GM21619 (cell line): ENCODE data around the gene MZT1.
"Not testable (repeated sequence)": the region's sequence is repeated elsewhere in the genome, so short reads cannot be mapped to it uniquely, and the experiment has no call there.

Experiments used
- ATAC-seq: cut with Tn5 transposase; IDR thresholded peaks from one replicate; pipeline ENCODE4 v1.9.1; 2021; ENCODE audit not compliant: unreplicated experiment

Gene MZT1, protein sequence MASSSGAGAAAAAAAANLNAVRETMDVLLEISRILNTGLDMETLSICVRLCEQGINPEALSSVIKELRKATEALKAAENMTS

DNA sequence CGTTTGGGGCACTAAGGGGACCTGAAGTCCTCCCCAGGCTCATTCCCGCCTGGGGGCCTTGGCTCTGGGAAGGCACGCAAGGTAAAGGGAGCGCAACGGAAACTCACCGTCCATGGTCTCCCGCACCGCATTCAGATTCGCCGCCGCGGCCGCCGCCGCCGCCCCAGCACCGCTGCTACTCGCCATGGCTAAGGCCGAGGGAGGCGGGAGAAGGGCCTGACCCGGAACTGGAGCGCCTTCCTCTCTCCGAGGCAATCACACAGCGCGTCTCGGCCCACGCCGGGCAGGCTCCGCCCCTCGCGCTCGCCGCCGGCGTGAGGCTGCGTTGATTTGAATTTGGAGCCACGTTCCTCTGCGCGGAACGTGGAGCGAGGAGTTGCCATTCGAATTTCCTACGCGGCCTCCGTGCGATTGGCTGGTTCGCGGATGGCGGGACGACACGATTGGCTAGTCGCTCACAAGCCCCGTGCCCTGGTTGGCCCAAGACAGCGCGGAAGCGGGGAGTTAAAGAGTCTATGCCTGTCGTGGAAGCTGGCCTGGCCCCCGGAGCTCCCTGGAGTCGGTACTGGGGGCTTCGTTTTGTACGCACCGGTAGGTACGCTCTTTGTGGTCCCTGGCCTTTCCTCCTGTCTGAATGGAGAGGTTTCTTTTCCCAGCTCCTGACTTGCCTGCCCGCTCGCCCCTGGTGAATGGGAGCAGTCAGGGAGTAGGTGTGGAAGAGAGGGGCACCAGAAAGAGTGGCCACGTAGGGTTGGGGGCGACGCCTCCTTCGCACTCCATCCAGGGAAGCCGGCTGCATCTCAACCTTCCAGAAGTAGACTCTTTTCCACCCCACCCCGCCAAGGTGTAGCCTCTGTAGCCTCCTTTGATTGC, at the start of gene MZT1, which contains the start of gene BORA:
TSS of gene MZT1 (minus strand) at position 213 of the 873 bp plus-strand sequence. CDS start at position 186, 27 bp downstream.
TSS of gene BORA (plus strand) at position 507 of the 873 bp plus-strand sequence. CDS start 1,018 bp downstream, outside the sequence.
- peak; percentile 93 for ATAC-seq

DNA sequence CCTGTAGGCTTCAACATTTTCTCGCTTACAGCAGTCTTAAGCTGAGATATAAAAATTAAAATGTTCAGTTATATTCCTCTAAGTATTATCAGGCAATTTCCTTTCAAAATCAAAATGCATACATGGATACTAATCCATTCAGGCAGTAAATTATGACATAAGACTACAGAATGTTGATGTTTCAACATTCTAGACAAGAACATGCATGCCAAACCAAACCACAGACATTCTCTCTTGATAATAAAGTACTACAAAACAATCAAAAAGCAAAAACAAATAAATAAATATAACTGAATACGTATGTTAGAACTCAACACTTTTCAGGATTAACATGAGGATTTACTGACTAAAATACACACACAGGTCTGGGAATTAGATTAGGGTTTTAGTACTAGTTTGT, 46.6 kb upstream of the MZT1 start:
- no peak for ATAC-seq

DNA sequence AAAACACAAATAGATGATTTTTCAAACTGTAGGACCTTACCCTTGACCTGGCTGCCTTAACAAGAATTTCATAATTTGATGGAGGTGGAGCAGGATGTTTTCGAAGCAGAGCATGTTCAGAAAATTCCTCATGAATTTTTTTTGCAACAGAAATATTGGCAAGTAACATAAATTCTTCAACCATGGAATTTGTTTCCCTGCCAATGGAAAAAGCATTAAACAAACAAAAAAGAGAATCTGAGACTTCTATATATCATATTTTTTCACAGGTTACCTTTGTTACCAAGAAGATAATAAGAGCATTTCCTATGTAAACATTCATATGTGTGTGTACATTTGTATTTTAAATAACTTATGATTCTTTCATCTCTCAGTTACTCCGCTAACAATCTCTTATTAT, 36.0 kb upstream of the MZT1 start:
- no peak for ATAC-seq

DNA sequence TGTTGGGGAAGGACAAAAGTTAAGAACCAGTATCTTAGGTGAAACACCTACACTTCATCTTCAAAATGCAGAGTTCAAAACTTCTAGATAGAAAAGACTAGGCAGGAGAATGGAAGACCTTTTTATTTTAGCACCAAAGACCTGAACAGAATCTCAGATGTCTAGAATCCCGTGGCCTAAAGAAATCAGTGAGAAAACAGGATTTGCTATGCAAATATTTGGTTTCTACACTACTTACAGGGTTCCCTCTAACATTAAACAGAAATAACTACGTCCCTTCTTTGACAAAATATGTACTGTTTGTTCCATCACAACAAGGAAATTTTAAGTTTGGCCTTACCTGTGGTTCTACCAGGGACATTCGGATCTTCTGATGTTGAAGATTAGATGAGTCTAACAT, 32.8 kb upstream of the MZT1 start:
- no peak for ATAC-seq

DNA sequence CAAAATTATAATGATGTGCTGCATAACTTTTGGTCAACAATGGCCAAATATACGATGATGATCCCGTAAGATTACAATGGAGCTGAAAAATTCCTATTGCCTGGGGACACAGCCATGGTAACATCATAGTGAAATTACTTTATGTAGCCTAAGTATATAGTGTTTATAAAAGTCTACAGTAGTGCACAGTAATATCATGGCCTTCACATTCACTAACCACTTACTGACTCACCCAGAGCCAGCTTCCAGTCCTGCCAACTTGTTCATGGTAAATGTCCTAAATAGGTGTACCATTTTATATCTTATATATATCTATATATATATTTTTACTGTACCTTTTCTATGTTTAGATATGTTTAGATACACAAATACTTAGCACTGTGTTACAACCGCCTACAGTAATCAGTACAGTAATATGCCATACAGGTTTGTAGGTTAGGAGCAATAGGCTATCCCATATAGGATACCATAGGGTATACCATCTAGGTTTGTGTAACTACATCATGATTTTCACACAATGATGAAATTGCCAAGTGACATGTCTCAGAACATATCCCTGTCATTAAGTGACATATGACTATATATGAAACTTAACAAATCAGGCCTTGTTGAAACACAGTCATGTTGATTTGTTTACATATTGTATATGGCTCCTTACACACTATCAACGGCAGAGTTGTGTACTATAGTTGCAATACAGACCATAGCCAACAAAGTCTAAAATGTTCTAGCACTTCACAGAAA, 30.5 kb upstream of the MZT1 start:
- no peak for ATAC-seq

DNA sequence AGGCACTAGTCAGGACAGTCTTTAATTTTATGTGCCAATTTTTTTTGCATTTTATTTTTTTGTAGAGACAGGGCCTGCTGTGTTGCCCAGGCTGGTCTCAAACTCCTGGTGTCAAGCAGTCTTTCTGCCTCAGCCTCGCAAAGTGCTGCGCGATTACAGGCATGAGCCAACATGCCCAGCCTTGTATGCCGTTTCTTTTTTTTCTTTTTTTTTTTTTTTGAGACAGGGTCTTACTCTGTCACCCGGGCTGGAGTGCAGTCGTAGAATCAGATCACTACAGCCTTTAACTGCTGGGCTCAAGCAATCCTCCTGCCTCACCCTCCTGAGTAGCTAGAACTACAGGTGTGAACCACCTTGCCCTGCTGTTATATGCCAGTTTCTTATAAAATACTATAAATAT, 26.7 kb upstream of the MZT1 start:
- no peak for ATAC-seq

DNA sequence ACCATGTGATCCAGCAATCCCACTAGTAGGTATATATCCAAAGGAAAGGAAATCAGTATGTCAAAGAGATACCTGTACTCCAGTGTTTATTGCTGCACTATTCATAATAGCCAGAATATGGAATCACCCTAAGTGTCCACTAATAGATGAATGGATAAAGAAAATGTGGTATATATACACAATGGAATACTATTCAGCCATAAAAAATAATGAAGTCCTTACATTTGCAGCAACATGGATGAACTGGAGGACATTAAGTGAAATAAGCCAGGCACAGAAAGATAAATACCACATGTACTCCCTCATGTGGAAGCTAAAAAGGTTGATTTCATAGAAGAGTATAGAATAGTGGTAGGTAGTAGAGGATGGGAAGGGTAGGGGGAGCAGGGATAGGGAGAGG, 23.8 kb upstream of the MZT1 start:
- no peak for ATAC-seq

DNA sequence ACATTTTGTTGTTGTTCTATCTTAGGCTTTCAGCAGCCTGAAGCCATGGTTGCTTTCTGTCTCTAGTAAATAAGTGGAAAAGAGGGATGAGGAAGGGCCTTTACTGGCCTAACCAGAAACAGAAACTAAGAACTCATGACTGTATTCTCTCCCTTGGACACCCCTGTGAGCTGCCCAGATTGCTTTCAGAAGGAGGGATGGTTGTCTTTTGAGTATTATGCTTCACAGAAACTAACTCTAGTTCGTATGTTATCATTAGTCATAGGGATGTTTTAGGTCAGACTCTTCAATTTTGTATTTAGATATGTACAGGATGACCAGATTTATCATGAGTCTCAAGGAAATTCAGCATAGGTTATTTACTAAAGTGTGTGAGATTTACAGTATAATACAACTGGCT, 17.8 kb upstream of the MZT1 start:
- ATAC-seq = peak; percentile 56

DNA sequence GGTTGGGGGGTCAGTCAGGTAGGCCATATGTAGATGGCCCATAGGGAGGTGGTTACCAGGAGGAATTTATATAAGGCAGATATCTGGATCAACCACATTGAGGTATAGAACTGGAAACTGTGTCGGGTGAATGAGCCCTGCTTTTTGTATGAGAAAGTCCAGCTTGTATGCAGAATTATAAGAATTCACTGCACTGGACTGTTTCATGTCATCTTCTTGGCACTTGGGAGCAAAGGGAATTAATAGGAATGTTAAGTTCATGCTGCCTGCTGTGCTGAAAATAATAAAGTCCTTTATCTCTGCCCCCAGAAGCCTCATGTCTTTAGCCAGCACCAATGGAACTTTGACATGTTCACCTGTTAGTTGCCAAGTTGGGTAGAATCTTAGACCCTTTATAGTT, 12.6 kb upstream of the MZT1 start:
- no peak for ATAC-seq

DNA sequence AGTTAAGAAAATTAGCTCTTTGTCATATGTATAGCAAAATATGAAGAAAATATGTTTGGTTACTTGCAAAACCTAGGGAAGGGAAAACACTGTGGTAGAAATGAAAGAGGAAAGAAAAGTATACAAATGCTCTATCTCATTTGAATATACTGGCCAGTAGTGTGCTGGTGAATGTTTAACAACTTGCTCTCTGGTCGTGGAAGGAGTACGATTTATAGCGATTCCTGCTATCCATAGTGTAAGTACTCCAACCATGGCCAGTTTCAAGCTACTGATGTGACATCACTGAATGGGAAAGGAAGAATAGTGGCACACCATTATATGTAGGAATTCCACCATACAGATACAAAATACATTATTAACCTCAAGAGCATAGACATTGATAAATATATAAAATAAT, 9.6 kb upstream of the MZT1 start:
- no peak for ATAC-seq

DNA sequence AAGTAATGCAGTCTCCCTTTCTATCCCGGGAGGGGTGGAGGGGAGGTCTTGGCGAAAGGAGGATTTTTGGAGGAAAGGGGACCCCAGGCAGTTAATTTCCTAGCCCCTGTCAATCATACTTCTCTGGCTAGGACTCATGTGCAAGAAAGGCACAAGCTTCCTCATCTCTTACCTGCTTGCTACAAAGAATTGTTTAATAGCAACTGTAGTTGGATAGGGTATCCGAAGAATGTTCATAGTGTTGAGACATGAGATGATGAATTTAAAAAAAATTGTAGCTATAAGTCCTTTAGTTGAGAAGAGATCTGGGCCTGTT, 819 bp upstream of the MZT1 start:
- ATAC-seq = no peak

DNA sequence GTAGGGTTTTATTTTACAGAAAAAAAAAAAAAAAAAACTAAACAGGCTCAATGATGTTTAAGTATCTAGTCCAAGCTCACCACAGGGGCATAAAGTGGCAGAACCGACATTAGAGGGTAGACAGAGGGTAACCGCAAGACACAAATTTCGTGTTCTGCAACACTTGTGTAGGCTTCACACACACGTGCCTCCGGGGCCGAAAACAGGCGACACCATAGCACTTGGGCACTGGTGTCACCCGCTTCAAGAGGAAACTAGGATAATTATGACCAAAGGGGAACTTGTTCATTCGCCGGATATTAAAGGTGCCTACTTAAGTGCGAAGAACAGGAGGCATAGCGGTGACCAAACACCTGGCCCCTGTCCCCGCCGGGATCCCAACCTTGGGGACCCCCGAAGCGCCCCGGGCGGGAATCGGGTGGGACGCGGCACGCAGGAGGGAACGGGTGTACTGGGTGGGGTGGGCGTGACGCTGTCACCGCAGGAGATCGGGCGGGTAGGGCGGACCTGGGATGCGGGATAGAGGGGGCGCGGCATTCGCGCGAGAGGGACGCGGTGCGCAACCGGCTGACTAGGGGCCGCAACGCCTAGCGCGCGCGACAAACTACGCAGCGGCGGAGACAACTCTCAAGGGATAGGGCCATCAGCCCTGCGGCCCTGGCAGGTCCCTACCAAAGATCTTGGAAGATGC, 558 bp downstream of the MZT1 start:
- ATAC-seq = peak; percentile 24

DNA sequence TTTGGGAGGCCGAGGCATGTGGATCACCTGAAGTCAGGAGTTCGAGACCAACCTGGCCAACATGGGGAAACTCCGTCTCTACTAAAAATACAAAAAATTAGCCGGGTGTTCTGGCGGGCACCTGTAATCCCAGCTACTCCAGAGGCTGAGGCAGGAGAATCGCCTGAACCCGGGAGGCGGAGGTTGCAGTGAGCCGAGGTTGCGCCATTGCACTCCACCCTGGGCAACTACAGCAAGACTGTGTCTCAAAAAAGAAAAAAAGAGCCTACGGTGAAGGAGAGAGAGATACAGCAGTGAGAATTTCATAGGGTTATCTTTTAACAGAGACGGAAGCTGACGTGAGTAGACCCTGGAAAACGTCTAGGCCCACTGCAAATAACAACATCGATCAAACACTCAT, 1.2 kb downstream of the MZT1 start:
- ATAC-seq = not testable (repeated sequence)

DNA sequence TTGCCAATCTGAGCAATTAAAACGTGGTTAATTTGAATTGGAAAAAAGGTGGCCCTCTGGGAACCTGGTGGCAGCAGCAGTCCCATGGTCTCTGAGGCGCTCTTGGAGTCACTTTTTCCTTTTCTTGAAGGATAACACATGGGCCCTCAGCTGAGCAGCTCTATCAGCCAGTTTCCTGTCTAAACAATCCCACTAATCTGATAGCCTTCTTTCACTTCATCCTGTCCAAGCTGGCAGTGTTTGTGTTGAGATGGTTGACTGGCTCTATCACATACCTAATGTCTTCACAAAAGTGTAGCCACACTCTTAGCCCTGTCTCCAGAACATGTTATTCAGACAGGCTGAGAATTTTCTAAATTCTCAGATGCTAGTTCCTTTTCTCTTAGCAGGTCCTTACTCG, 10.7 kb downstream of the MZT1 start:
- no peak for ATAC-seq

DNA sequence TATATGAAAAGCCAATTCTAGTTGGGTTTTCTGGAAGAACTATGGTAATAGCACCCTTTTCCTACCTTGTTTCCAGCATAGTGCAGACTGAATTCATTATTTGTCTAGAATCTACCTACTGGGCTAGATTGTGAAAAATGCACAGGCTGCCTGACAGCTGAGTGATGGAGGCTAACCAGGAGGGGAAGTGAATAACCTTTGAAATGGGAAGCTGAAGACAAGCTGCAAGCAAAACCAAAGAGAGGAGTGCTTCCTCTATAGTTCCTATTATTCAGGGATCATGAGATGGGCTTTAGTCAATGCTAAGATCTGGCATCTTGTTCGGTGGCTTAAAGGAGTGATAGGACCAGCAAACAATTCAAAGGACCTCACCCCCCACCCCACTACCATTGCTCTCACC, 26.9 kb downstream of the MZT1 start:
- no peak for ATAC-seq

DNA sequence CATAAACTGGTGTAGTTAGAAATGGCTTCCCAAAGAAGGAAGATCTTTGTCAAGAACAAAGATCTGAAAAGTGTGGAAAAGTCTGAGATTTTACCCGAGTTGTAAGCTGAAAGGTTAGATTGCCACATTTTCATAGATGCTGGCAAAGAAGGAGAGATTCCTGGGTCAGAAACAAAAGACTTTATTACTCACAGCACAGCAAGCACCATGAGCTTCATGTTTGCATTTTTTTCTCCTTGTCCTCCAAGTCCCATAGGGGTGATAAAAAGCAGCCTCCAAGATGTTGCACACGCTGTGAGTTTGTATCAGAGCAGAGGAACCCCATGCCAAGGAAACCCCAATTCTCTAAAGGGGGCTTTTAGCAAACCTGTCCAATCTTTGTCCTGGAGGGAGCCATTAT, 29.3 kb downstream of the MZT1 start:
- no peak for ATAC-seq

DNA sequence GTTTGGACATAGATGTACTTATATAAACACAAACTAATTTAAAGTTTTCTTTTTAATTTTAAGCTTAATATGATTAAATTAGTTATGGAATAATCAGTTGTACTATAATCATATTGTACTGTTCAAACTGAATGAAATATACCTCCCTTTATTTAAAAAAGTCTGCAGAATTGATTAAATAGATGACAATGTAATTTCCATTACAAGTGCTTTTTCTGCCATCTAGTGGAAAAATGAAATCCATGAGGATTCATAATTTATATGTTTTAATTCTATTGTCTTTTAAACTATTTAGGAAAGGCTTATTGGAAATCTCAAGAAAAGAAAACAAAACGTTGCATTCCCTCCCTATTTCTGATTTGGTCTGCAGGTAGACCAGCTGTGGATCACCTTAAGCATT, 30.9 kb downstream of the MZT1 start:
- ATAC-seq = no peak

DNA sequence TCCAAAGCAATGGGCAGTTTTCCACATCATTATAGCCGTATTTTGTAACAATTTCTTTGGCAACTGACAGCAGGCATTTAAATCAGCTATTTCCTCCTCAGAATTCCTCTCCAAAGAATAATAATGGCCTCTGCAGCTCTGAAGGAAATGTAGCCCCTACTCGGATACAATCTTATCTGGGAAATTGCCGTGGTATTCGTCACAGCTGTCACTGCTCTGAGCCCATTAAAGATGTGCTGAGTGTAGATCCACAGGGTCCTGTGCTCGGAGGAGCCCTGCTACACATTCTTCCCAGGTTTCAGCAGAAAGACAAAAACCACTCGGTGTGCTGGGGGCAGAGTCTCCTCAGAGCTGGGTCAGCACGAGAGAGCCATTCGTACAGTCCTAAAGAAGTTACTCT, 33.1 kb downstream of the MZT1 start:
- ATAC-seq = no peak

DNA sequence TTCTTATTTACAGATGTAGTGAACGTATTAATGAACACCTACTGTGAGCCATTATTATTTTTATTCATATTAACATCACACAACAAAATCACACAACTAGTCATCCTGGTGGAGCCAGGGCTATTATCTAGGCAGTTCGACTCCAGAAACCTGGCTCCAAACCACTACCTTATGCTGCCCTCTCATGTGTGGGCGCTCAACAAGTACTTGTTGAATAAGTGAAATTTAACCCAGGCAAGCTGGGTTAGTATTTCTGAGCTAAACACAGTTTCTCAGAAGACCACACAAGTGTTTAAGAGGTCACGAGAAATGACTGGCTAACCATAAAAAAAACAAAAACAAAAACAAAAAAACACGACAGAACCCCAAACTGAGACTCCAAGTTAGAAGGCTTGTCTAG, 33.6 kb downstream of the MZT1 start:
- ATAC-seq = no peak

DNA sequence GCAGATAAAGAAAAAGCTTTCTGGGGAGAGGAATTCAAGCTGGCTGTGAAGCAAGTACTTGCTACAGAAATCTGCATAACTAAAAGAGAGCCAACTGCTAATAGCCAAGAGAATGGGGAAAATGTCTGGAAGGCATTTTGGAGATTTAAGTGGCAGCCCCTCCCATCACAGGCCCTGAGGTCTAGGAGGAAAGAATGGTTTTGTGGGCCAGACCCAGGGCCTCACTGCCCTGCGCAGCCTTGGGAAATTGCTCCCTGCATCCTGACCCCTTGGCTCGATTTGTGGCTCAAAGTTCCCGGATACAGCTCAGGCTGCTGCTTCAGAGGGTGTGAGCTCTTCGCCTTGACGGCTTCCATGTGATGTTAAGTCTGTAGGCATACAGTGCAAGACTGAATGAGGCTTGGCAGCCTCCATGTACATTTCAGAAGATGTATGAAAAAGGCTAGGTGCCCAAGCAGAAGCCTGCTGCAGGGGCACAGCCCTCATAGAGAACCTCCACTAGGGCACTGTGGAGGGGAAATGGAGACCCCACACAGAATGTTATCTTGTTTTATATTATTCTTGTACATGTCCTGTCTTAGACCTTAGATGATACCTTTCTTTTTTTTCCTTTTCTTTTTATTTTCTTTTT, 34.4 kb downstream of the MZT1 start:
- ATAC-seq = no peak

DNA sequence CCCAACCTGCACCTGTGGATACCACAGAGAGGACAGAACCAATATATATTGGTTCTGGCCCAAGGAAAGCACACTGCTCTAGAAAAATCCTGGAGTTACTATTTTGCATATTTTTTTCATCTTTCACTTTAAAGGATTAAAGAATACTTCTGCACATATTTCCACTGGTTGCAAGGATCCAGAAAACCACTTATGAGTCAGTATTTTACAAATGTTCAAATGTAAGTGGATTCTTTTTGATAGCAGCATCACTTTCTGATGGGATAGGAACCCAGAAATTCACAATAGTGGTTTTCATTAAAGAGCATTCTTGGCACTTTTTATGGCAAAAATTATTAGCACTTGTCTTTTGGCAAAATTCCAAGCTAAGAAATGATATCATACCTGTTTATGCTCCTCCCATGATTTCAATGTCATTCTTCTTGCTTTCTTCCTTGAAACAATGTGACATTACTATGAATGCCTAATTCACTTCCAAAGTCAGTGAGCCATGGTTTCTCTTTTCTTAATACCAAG, 38.2 kb downstream of the MZT1 start:
- no peak for ATAC-seq
